Neural cell (in vitro differentiated cells): Measurements from ENCODE around the gene ABCA8. TPM values are rescaled to one million over a fixed set of nuclear protein-coding genes. Genes with fewer than 3 reads are reported as not detected.

ENCODE experiments used
- H2AFZ ChIP-seq: fragments of 200-600, 300-800 bp; sonication (generic), shearing (Covaris generic); 2 replicates; pipeline ENCODE4 v1.6.0; 2014; ENCODE audit warnings: low read depth, mild to moderate bottlenecking, antibody characterized with exemption, low read length, moderate library complexity
- H3F3A ChIP-seq: fragments of 200-600 bp; shearing (Covaris generic); 2 replicates; pipeline ENCODE4 v1.6.1; 2016; ENCODE audit warnings: mild to moderate bottlenecking, moderate library complexity, mixed read lengths, antibody characterized with exemption, low read length; ENCODE audit not compliant: insufficient read depth, poor library complexity, severe bottlenecking
- H3K27ac ChIP-seq: fragments of 200-600, 300-800 bp; sonication (generic), shearing (Covaris generic); 2 replicates; pipeline ENCODE4 v1.5.1; 2014; ENCODE audit warnings: mild to moderate bottlenecking, low read length, moderate library complexity
- H3K27me3 ChIP-seq: fragments of 300-800, 200-600 bp; sonication (generic), shearing (Covaris generic); 2 replicates; pipeline ENCODE4 v1.6.0; 2014; ENCODE audit warnings: mild to moderate bottlenecking, low read depth, low read length, moderate library complexity; ENCODE audit not compliant: insufficient read depth
- H3K36me3 ChIP-seq: fragments of 300-800, 200-600 bp; sonication (generic), shearing (Covaris generic); 2 replicates; pipeline ENCODE4 v1.5.1; 2014; ENCODE audit warnings: mild to moderate bottlenecking, antibody characterized with exemption, low read length, moderate library complexity; ENCODE audit not compliant: insufficient read depth
- H3K4me2 ChIP-seq: fragments of 300-800, 200-600 bp; sonication (generic), shearing (Covaris generic); 2 replicates; pipeline ENCODE4 v1.6.0; 2014; ENCODE audit warnings: mild to moderate bottlenecking, low read length
- H3K4me3 ChIP-seq: fragments of 300-800, 200-600 bp; sonication (generic), shearing (Covaris generic); 2 replicates; pipeline ENCODE4 v1.5.1; 2014; ENCODE audit warnings: mild to moderate bottlenecking, low read length, moderate library complexity
- H3K79me2 ChIP-seq: fragments of 200-600 bp; shearing (Covaris generic); replicated peaks from 2 replicates; pipeline ENCODE4 v1.6.0; 2014; ENCODE audit warnings: mild to moderate bottlenecking, low read length, moderate library complexity; ENCODE audit not compliant: insufficient read depth
- H3K9ac ChIP-seq: fragments of 300-800, 200-600 bp; sonication (generic), shearing (Covaris generic); 2 replicates; pipeline ENCODE4 v1.6.1; 2016; ENCODE audit warnings: mild to moderate bottlenecking, low read length, mixed read lengths
- H3K9me2 ChIP-seq: fragments of 200-600 bp; shearing (Covaris generic); 2 replicates; pipeline ENCODE4 v1.6.1; 2016; ENCODE audit warnings: mild to moderate bottlenecking, low read length, mixed read lengths; ENCODE audit not compliant: insufficient read depth
- H3K9me3 ChIP-seq: fragments of 200-600, 300-800 bp; sonication (generic), shearing (Covaris generic); 2 replicates; pipeline ENCODE4 v1.6.1; 2016; ENCODE audit warnings: mild to moderate bottlenecking, mixed run types, low read length, moderate library complexity, mixed read lengths
- H4K20me1 ChIP-seq: fragments of 200-600 bp; shearing (Covaris generic); 2 replicates; pipeline ENCODE4 v1.6.1; 2016; ENCODE audit warnings: mild to moderate bottlenecking, mixed run types; ENCODE audit not compliant: insufficient read depth
- CTCF ChIP-seq: fragments of 450-650 bp; IDR thresholded peaks from 2 replicates; pipeline ENCODE4 v1.5.1; 2014; ENCODE audit warnings: antibody characterized with exemption, mild to moderate bottlenecking, moderate library complexity; ENCODE audit not compliant: poor library complexity, severe bottlenecking
- EP300 ChIP-seq: fragments of 450-650 bp; conservative IDR thresholded peaks from 2 replicates; pipeline ENCODE4 v1.6.1; 2014; ENCODE audit warnings: antibody characterized with exemption, mild to moderate bottlenecking, moderate library complexity; ENCODE audit not compliant: poor library complexity, severe bottlenecking
- EZH2 ChIP-seq: fragments of 200-600, 300-800 bp; shearing (Covaris generic), sonication (generic); IDR thresholded peaks from 2 replicates; pipeline ENCODE4 v1.6.1; 2014; ENCODE audit warnings: antibody characterized with exemption, low read length, borderline replicate concordance, mild to moderate bottlenecking; ENCODE audit not compliant: insufficient read depth, poor library complexity, severe bottlenecking
- MXI1 ChIP-seq: fragments of 450-650 bp; conservative IDR thresholded peaks from 2 replicates; pipeline ENCODE4 v1.6.1; 2014; ENCODE audit warnings: antibody characterized with exemption, mild to moderate bottlenecking; ENCODE audit not compliant: poor library complexity, severe bottlenecking
- POLR2AphosphoS5 ChIP-seq: IDR thresholded peaks from 2 replicates; pipeline ENCODE4 v1.6.1; 2012
- RAD21 ChIP-seq: fragments of 450-650 bp; conservative IDR thresholded peaks from 2 replicates; pipeline ENCODE4 v1.6.1; 2014; ENCODE audit warnings: antibody characterized with exemption, mild to moderate bottlenecking, moderate library complexity
- REST ChIP-seq: IDR thresholded peaks from 2 replicates; pipeline ENCODE4 v1.6.1; 2012; ENCODE audit warnings: borderline replicate concordance
- SMC3 ChIP-seq: fragments of 450-650 bp; conservative IDR thresholded peaks from 2 replicates; pipeline ENCODE4 v1.6.1; 2014; ENCODE audit warnings: antibody characterized with exemption, mild to moderate bottlenecking, moderate library complexity; ENCODE audit not compliant: poor library complexity
- TAF1 ChIP-seq: IDR thresholded peaks from 2 replicates; pipeline ENCODE4 v1.6.1; 2012; ENCODE audit warnings: low read depth
- polyA plus RNA-seq: library from polyadenylated mRNA; depleted of rRNA; stranded (reverse); fragments of >200 nt; gene quantifications from 2 replicates; pipeline ENCODE4 v1.2.3, GENCODE V29; 2014

Gene ABCA8
- polyA plus RNA-seq, 1 donor from 2014 or later = not detected

- H3K27ac ChIP-seq = no peak overlapping the region
- no peaks in the 10 kb centered on the region for H3K27me3 ChIP-seq
- H3K4me3 ChIP-seq = no peak overlapping the region
- H3K36me3 ChIP-seq = no peaks in the 10 kb centered on the region
- H3K79me2 ChIP-seq = no peaks in the 10 kb centered on the region
- H3F3A ChIP-seq = no peaks in the 10 kb centered on the region
- no peaks in the 10 kb centered on the region for H4K20me1 ChIP-seq
- no peaks in the 10 kb centered on the region for H3K9me2 ChIP-seq
- no peaks in the 10 kb centered on the region for H3K9me3 ChIP-seq
- no peak overlapping the region for H2AFZ ChIP-seq
- TF ChIP-seq POLR2AphosphoS5 (no peak), RAD21 (no peak), EP300 (no peak), MXI1 (no peak), REST (no peak), EZH2 (no peak), CTCF (no peak), TAF1 (no peak), SMC3 (no peak)
- no peak overlapping the region for H3K9ac ChIP-seq
- H3K4me2 ChIP-seq = no peak overlapping the region
Observed at GRCh38 chr17:68868708-68869107, 86.5 kb downstream of the ABCA8 start.

- Histone ChIP-seq H4K20me1 (no peaks in the 10 kb centered on the region), H3K27ac (no peak overlapping the region), H3K79me2 (no peaks in the 10 kb centered on the region), H3K9me3 (no peaks in the 10 kb centered on the region), H3K4me2 (no peak overlapping the region), H3K36me3 (no peaks in the 10 kb centered on the region), H3K4me3 (no peak overlapping the region), H3K9ac (no peak overlapping the region), H2AFZ (no peak overlapping the region), H3K27me3 (no peaks in the 10 kb centered on the region), H3K9me2 (no peaks in the 10 kb centered on the region), H3F3A (no peaks in the 10 kb centered on the region)
- TF ChIP-seq RAD21 (no peak), MXI1 (no peak), POLR2AphosphoS5 (no peak), EZH2 (no peak), SMC3 (no peak), TAF1 (no peak), REST (no peak), EP300 (no peak), CTCF (no peak)
Observed at GRCh38 chr17:68867759-68868516, 87.3 kb downstream of the ABCA8 start.
